AG10803 (cell line): ENCODE measurements around the gene CDYL.
A peak's percentile ranks its signal among the peaks of the same experiment; 100 is the strongest.

Experiments used
- DNase-seq: peaks from one replicate; pipeline ENCODE4 v3.0.0; 2010; ENCODE audit warnings: low read depth
- H3K4me3 ChIP-seq: 2 replicates; pipeline ENCODE4 v1.5.1; 2011; ENCODE audit warnings: mild to moderate bottlenecking, low read length, control low read depth
- CTCF ChIP-seq: conservative IDR thresholded peaks from 2 replicates; pipeline ENCODE4 v1.5.1; 2011; ENCODE audit warnings: mild to moderate bottlenecking, low read length, control low read depth, inconsistent platforms

CDYL gene

GRCh38 chr6:4773181-4773580 lies 3.0 kb upstream of the CDYL start:
- no peak for TF ChIP-seq CTCF
- DNase-seq, result no peak
- no peak overlapping the region for H3K4me3 ChIP-seq

- no peak for DNase-seq
- TF ChIP-seq CTCF, result no peak
- no peak overlapping the region for H3K4me3 ChIP-seq
Measured at GRCh38 chr6:4774296-4774695, 1.9 kb upstream of the CDYL start.

GRCh38 chr6:4774715-4775493 lies 1.3 kb upstream of the CDYL start:
- peak overlapping the region; percentile 58 for H3K4me3 ChIP-seq
- no peak for DNase-seq
- no peak for TF ChIP-seq CTCF

- peak; percentile 77 for DNase-seq
- peak overlapping the region; percentile 58 for H3K4me3 ChIP-seq
Measured at GRCh38 chr6:4775494-4776130, 592 bp upstream of the CDYL start.

GRCh38 chr6:4776493-4777393 lies 539 bp downstream of the CDYL start:
- peak overlapping the region; percentile 78 for H3K4me3 ChIP-seq
- TF ChIP-seq CTCF, result no peak
- DNase-seq, result peak; percentile 27

More at GRCh38 chr6:4775494-4776130, 592 bp upstream of the CDYL start:
- TF ChIP-seq CTCF, result no peak

- H3K4me3 ChIP-seq, result peak overlapping the region; percentile 78
- no peak for DNase-seq
- TF ChIP-seq CTCF, result no peak
Measured at GRCh38 chr6:4777394-4777935, 1.3 kb downstream of the CDYL start.
